ENCODE data around the gene PLEKHA6. TPM values are rescaled to one million over a fixed set of nuclear protein-coding genes. Genes with fewer than 3 reads are reported as not detected.

The PLEKHA6 gene
- total RNA-seq, 2 donors from 2014 or later, result 24.5 to 49.3 TPM

Small RNA genes lying within 50 kb of the gene (small RNA-seq; reads per million reads assigned to genes)
- gene AL606489.2, result 0 reads per million in 2 donors

Other genes with a start within 250 kb of the PLEKHA6 start
- 10 to 100 TPM; 25.3 to 84.5 TPM for gene ETNK2, start 207.9 kb downstream of the PLEKHA6 start, total RNA-seq
- gene REN, start 193.6 kb downstream of the PLEKHA6 start, total RNA-seq, result under 1 TPM in 1 of 2 donors, not detected in 1; 0.36 TPM
- 1 to 10 TPM in 1 of 2 donors, not detected in 1; 6.0 TPM for gene KISS1, start 163.4 kb downstream of the PLEKHA6 start, total RNA-seq
- 1 to 10 TPM; 3.0 to 3.6 TPM for gene GOLT1A, start 145.9 kb downstream of the PLEKHA6 start, total RNA-seq
- gene PPP1R15B, start 51.9 kb upstream of the PLEKHA6 start, total RNA-seq, result 10 to 100 TPM; 43.5 to 45.0 TPM
- gene PIK3C2B, start 134.9 kb upstream of the PLEKHA6 start, total RNA-seq, result 10 to 100 TPM; 20.9 to 24.1 TPM
- gene MDM4, start 156.5 kb upstream of the PLEKHA6 start, total RNA-seq, result 10 to 100 TPM; 38.0 to 66.9 TPM

Data from prostate gland (tissue), 2 donors.